HepG2 (cell line): ENCODE measurements around the gene SLC25A23. TPM values are rescaled to one million over a fixed set of nuclear protein-coding genes. Genes with fewer than 3 reads are reported as not detected.

ENCODE experiments used
- DDIT3 ChIP-seq: sonication (generic); formaldehyde crosslinking; IDR thresholded peaks from 2 replicates; pipeline ENCODE4 v1.4.0; 2020; ENCODE audit warnings: mild to moderate bottlenecking, missing genetic modification reagents
- E2F1 ChIP-seq: sonication (generic); formaldehyde crosslinking; IDR thresholded peaks from 2 replicates; pipeline ENCODE4 v1.5.0; 2020; ENCODE audit warnings: missing genetic modification reagents
- HMG20A ChIP-seq: IDR thresholded peaks from 2 replicates; pipeline ENCODE4 v1.6.1; 2016; ENCODE audit warnings: borderline replicate concordance
- HNF4G ChIP-seq, 2 experiments: sonication (generic) in 1 of 2; formaldehyde crosslinking in 1 of 2; IDR thresholded peaks; 2 replicates each; pipeline versions ENCODE4 v1.4.0 to v1.6.1; 2011 to 2020; ENCODE audit warnings: borderline replicate concordance in 2 of 2, low read depth in 2 of 2, mild to moderate bottlenecking in 2 of 2, low read length in 1 of 2, missing genetic modification reagents in 1 of 2, moderate library complexity in 1 of 2
- ISL2 ChIP-seq: sonication (generic); formaldehyde crosslinking; IDR thresholded peaks from 2 replicates; pipeline ENCODE4 v1.5.0; 2020; ENCODE audit warnings: missing genetic modification reagents
- JARID2 ChIP-seq: sonication (generic); formaldehyde crosslinking; IDR thresholded peaks from 2 replicates; pipeline ENCODE4 v1.8.1; 2023; ENCODE audit warnings: missing genetic modification reagents, inconsistent platforms; ENCODE audit not compliant: insufficient replicate concordance
- MTERF4 ChIP-seq: sonication (generic); formaldehyde crosslinking; IDR thresholded peaks from 2 replicates; pipeline ENCODE4 v1.8.0; 2023; ENCODE audit warnings: mild to moderate bottlenecking, missing genetic modification reagents
- NAIF1 ChIP-seq: sonication (generic); formaldehyde crosslinking; IDR thresholded peaks from 2 replicates; pipeline ENCODE4 v1.5.0; 2020; ENCODE audit warnings: mild to moderate bottlenecking, missing genetic modification reagents, borderline replicate concordance
- PATZ1 ChIP-seq: sonication (generic); formaldehyde crosslinking; IDR thresholded peaks from 2 replicates; pipeline ENCODE4 v1.4.0; 2020; ENCODE audit warnings: missing genetic modification reagents
- SAP130 ChIP-seq: IDR thresholded peaks from 2 replicates; pipeline ENCODE4 v1.6.1; 2016; ENCODE audit warnings: low read depth
- SMAD3 ChIP-seq: sonication (generic); formaldehyde crosslinking; IDR thresholded peaks from 2 replicates; pipeline ENCODE4 v1.4.0; 2020; ENCODE audit warnings: missing genetic modification reagents
- SMARCC2 ChIP-seq: fragments of 450-650 bp; IDR thresholded peaks from 2 replicates; pipeline ENCODE4 v1.6.1; 2017; ENCODE audit warnings: antibody characterized with exemption, mild to moderate bottlenecking
- TEAD3 ChIP-seq: optimal IDR thresholded peaks from 2 replicates; pipeline ENCODE3; 2016; ENCODE audit warnings: borderline replicate concordance
- TERF1 ChIP-seq: sonication (generic); formaldehyde crosslinking; IDR thresholded peaks from 2 replicates; pipeline ENCODE4 v1.8.0; 2022; ENCODE audit warnings: mild to moderate bottlenecking, missing genetic modification reagents, moderate library complexity
- ZBTB38 ChIP-seq: sonication (generic); formaldehyde crosslinking; IDR thresholded peaks from 2 replicates; pipeline ENCODE4 v1.5.1; 2020; ENCODE audit warnings: mild to moderate bottlenecking, missing genetic modification reagents
- ZFYVE20 ChIP-seq: sonication (generic); formaldehyde crosslinking; IDR thresholded peaks from 2 replicates; pipeline ENCODE4 v1.8.0; 2023; ENCODE audit warnings: low read depth, mild to moderate bottlenecking, moderate library complexity, missing genetic modification reagents, borderline replicate concordance
- ZNF441 ChIP-seq: sonication (generic); formaldehyde crosslinking; IDR thresholded peaks from 2 replicates; pipeline ENCODE4 v1.7.0; 2021; ENCODE audit warnings: missing genetic modification reagents, borderline replicate concordance
- ZNF496 ChIP-seq: sonication (generic); formaldehyde crosslinking; IDR thresholded peaks from 2 replicates; pipeline ENCODE4 v1.8.1; 2023; ENCODE audit warnings: mild to moderate bottlenecking, moderate library complexity, missing genetic modification reagents; ENCODE audit not compliant: insufficient replicate concordance
- ZNF691 ChIP-seq: sonication (generic); formaldehyde crosslinking; IDR thresholded peaks from 2 replicates; pipeline ENCODE4 v1.4.0; 2020; ENCODE audit warnings: missing genetic modification reagents, low read depth, mild to moderate bottlenecking, borderline replicate concordance
- ZNF768 ChIP-seq: sonication (generic); formaldehyde crosslinking; IDR thresholded peaks from 2 replicates; pipeline ENCODE4 v1.4.0; 2020; ENCODE audit warnings: missing genetic modification reagents
- ZNF790 ChIP-seq: sonication (generic); formaldehyde crosslinking; IDR thresholded peaks from 2 replicates; pipeline ENCODE4 v1.8.0; 2022; ENCODE audit warnings: missing genetic modification reagents, mild to moderate bottlenecking, borderline replicate concordance
- ZNF841 ChIP-seq: sonication (generic); formaldehyde crosslinking; IDR thresholded peaks from 2 replicates; pipeline ENCODE4 v1.8.1; 2023; ENCODE audit warnings: missing genetic modification reagents, borderline replicate concordance
- ZNF891 ChIP-seq: sonication (generic); formaldehyde crosslinking; IDR thresholded peaks from 2 replicates; pipeline ENCODE4 v1.5.0; 2020; ENCODE audit warnings: mild to moderate bottlenecking, missing genetic modification reagents
- polyA plus RNA-seq, 8 experiments: library from polyadenylated mRNA; depleted of rRNA in 3 of 8; stranded (reverse) in 7 of 8; unstranded in 1 of 8; fragments of >200 nt; fragmentation: Illumina TruSeq in 4 of 8; extraction: Trizol in 4 of 8; gene quantifications; 2 replicates each; pipeline versions ENCODE4 v1.2.1 to v1.2.3, GENCODE V29; 2011 to 2016; ENCODE audit warnings: low read depth in 4 of 8, missing spikeins in 1 of 8, mixed read lengths in 1 of 8; ENCODE audit not compliant: insufficient read depth in 1 of 8
- total RNA-seq, 5 experiments: library from RNA; depleted of rRNA; stranded (reverse); fragments of >200 nt; fragmentation: Illumina TruSeq; extraction: Trizol; gene quantifications; 2 replicates each; pipeline ENCODE4 v1.2.3, GENCODE V29; 2016; ENCODE audit warnings: low read depth in 1 of 5

SLC25A23 gene
- total and polyA plus RNA-seq, 2 of the 13 experiments (the other 11 are each of a cell fraction or from before 2014, with no cell fraction given) = 12.4 to 15.2 TPM

- TF ChIP-seq MTERF4 (CRISPR knock-in tag) (no peak), ZNF790 (CRISPR knock-in tag) (no peak), HNF4G (IDR thresholded peaks at IDR 0.05; ENCODE audit: borderline replicate concordance, low read depth, low read length) (no peak), HNF4G (CRISPR knock-in tag; IDR thresholded peaks at IDR 0.05; ENCODE audit: borderline replicate concordance, low read depth) (no peak), ZNF841 (CRISPR knock-in tag) (no peak), PATZ1 (CRISPR knock-in tag) (0 out of 2 replicates have a peak, but pooled peaks have one; percentile 25), NAIF1 (no peak), ZNF768 (CRISPR knock-in tag) (no peak), E2F1 (no peak), SMAD3 (CRISPR knock-in tag) (no peak), ZFYVE20 (no peak), ZBTB38 (CRISPR knock-in tag) (no peak), JARID2 (CRISPR knock-in tag) (no peak), SMARCC2 (no peak), ZNF441 (no peak), HMG20A (CRISPR knock-in tag) (no peak), TERF1 (CRISPR knock-in tag) (no peak), ZNF496 (no peak), ZNF691 (CRISPR knock-in tag) (no peak), DDIT3 (CRISPR knock-in tag) (no peak), TEAD3 (CRISPR knock-in tag) (peak; percentile 15), ZNF891 (CRISPR knock-in tag) (no peak), ISL2 (CRISPR knock-in tag) (no peak), SAP130 (CRISPR knock-in tag) (peak; percentile 36; the same call in 1 of the 2 replicates)
Measured at GRCh38 chr19:6423499-6424194, 35.9 kb downstream of the SLC25A23 start (continued).
